ENCODE measurements around the gene DVL2. TPM values are rescaled to one million over a fixed set of nuclear protein-coding genes. Genes with fewer than 3 reads are reported as not detected.
A peak's percentile ranks its signal among the peaks of the same experiment; 100 is the strongest.

Gene DVL2
- polyA plus RNA-seq, 1 donor from 2014 or later: 41.1 TPM

DNA sequence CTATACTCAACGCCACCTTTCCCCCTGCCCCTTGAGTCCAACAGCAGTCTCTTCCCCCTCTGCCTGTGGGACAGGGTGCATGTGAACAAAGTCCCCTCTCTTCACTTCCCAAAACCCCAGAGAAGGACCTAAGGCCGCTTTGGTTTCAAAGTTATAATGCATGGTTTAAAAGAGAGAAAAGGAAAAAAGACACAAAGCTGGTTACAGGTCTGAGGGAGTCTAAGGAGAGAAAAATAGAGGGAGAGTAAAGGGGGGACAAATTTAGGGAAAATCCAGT lies 9.1 kb upstream of the DVL2 start:
- no peaks in the 10 kb centered on the region for H3K27me3 ChIP-seq (ENCODE audit: insufficient read depth, low read depth, low read length)
- H3K79me2 ChIP-seq (replicated peaks; ENCODE audit: insufficient read depth, low read length): peaks cover 47% of the 10 kb centered on the region
- H3K9me3 ChIP-seq (ENCODE audit: low read length): no peaks in the 10 kb centered on the region
- peak overlapping the region; percentile 34 for H2AFZ ChIP-seq (ENCODE audit: low read depth, low read length)
- H3K4me2 ChIP-seq (ENCODE audit: low read length): peak overlapping the region; percentile 86
- H3K27ac ChIP-seq (ENCODE audit: low read length): peak overlapping the region; percentile 99
- H3K9me2 ChIP-seq (ENCODE audit: insufficient read depth, low read length): no peaks in the 10 kb centered on the region
- H3K36me3 ChIP-seq (ENCODE audit: insufficient read depth, low read length): no peaks in the 10 kb centered on the region
- H4K20me1 ChIP-seq (ENCODE audit: insufficient read depth): no peaks in the 10 kb centered on the region
- TF ChIP-seq EZH2 (IDR thresholded peaks at IDR 0.05; ENCODE audit: borderline replicate concordance, insufficient read depth, low read length, poor library complexity, severe bottlenecking): no peak
- TF ChIP-seq TAF1 (IDR thresholded peaks at IDR 0.05; ENCODE audit: low read depth): no peak
- TF ChIP-seq, protein P1, sequence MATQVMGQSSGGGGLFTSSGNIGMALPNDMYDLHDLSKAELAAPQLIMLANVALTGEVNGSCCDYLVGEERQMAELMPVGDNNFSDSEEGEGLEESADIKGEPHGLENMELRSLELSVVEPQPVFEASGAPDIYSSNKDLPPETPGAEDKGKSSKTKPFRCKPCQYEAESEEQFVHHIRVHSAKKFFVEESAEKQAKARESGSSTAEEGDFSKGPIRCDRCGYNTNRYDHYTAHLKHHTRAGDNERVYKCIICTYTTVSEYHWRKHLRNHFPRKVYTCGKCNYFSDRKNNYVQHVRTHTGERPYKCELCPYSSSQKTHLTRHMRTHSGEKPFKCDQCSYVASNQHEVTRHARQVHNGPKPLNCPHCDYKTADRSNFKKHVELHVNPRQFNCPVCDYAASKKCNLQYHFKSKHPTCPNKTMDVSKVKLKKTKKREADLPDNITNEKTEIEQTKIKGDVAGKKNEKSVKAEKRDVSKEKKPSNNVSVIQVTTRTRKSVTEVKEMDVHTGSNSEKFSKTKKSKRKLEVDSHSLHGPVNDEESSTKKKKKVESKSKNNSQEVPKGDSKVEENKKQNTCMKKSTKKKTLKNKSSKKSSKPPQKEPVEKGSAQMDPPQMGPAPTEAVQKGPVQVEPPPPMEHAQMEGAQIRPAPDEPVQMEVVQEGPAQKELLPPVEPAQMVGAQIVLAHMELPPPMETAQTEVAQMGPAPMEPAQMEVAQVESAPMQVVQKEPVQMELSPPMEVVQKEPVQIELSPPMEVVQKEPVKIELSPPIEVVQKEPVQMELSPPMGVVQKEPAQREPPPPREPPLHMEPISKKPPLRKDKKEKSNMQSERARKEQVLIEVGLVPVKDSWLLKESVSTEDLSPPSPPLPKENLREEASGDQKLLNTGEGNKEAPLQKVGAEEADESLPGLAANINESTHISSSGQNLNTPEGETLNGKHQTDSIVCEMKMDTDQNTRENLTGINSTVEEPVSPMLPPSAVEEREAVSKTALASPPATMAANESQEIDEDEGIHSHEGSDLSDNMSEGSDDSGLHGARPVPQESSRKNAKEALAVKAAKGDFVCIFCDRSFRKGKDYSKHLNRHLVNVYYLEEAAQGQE (IDR thresholded peaks at IDR 0.05; ENCODE audit: borderline replicate concordance): no peak
- TF ChIP-seq MXI1 (conservative IDR thresholded peaks at IDR 0.05; ENCODE audit: poor library complexity, severe bottlenecking): no peak
- TF ChIP-seq, protein P2, sequence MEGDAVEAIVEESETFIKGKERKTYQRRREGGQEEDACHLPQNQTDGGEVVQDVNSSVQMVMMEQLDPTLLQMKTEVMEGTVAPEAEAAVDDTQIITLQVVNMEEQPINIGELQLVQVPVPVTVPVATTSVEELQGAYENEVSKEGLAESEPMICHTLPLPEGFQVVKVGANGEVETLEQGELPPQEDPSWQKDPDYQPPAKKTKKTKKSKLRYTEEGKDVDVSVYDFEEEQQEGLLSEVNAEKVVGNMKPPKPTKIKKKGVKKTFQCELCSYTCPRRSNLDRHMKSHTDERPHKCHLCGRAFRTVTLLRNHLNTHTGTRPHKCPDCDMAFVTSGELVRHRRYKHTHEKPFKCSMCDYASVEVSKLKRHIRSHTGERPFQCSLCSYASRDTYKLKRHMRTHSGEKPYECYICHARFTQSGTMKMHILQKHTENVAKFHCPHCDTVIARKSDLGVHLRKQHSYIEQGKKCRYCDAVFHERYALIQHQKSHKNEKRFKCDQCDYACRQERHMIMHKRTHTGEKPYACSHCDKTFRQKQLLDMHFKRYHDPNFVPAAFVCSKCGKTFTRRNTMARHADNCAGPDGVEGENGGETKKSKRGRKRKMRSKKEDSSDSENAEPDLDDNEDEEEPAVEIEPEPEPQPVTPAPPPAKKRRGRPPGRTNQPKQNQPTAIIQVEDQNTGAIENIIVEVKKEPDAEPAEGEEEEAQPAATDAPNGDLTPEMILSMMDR (IDR thresholded peaks at IDR 0.05; ENCODE audit: poor library complexity, severe bottlenecking): no peak
- TF ChIP-seq POLR2AphosphoS5 (IDR thresholded peaks at IDR 0.05): no peak
- TF ChIP-seq SMC3 (conservative IDR thresholded peaks at IDR 0.05; ENCODE audit: poor library complexity): no peak
- TF ChIP-seq RAD21 (conservative IDR thresholded peaks at IDR 0.05): no peak
- TF ChIP-seq EP300 (conservative IDR thresholded peaks at IDR 0.05; ENCODE audit: poor library complexity, severe bottlenecking): no peak
- H3K4me3 ChIP-seq (ENCODE audit: low read length): peak overlapping the region; percentile 75
- H3K9ac ChIP-seq (ENCODE audit: low read length): peak overlapping the region; percentile 99
- no peaks in the 10 kb centered on the region for H3F3A ChIP-seq (ENCODE audit: insufficient read depth, low read length, poor library complexity, severe bottlenecking)

GRCh38 chr17:7242717-7243452 lies 8.6 kb upstream of the DVL2 start:
- TF ChIP-seq, protein P1 (IDR thresholded peaks at IDR 0.05; ENCODE audit: borderline replicate concordance): no peak
- TF ChIP-seq RAD21 (conservative IDR thresholded peaks at IDR 0.05): peak; percentile 39
- TF ChIP-seq, protein P2 (IDR thresholded peaks at IDR 0.05; ENCODE audit: poor library complexity, severe bottlenecking): peak; percentile 30
- TF ChIP-seq EP300 (conservative IDR thresholded peaks at IDR 0.05; ENCODE audit: poor library complexity, severe bottlenecking): peak; percentile 71
- TF ChIP-seq MXI1 (conservative IDR thresholded peaks at IDR 0.05; ENCODE audit: poor library complexity, severe bottlenecking): peak; percentile 51
- TF ChIP-seq POLR2AphosphoS5 (IDR thresholded peaks at IDR 0.05): peak; percentile 83
- TF ChIP-seq EZH2 (IDR thresholded peaks at IDR 0.05; ENCODE audit: borderline replicate concordance, insufficient read depth, low read length, poor library complexity, severe bottlenecking): no peak
- no peak for TF ChIP-seq TAF1 (IDR thresholded peaks at IDR 0.05; ENCODE audit: low read depth)
- TF ChIP-seq SMC3 (conservative IDR thresholded peaks at IDR 0.05; ENCODE audit: poor library complexity): peak; percentile 51
- Histone ChIP-seq H3K4me3 (ENCODE audit: low read length) (peak overlapping the region; percentile 75), H3K9ac (ENCODE audit: low read length) (peak overlapping the region; percentile 99), H3K9me3 (ENCODE audit: low read length) (no peaks in the 10 kb centered on the region), H3K9me2 (ENCODE audit: insufficient read depth, low read length) (no peaks in the 10 kb centered on the region), H3K27me3 (ENCODE audit: insufficient read depth, low read depth, low read length) (no peaks in the 10 kb centered on the region), H2AFZ (ENCODE audit: low read depth, low read length) (peak overlapping the region; percentile 35), H3K36me3 (ENCODE audit: insufficient read depth, low read length) (no peaks in the 10 kb centered on the region), H3K27ac (ENCODE audit: low read length) (peak overlapping the region; percentile 99), H3K4me2 (ENCODE audit: low read length) (peak overlapping the region; percentile 86), H4K20me1 (ENCODE audit: insufficient read depth) (no peaks in the 10 kb centered on the region), H3K79me2 (replicated peaks; ENCODE audit: insufficient read depth, low read length) (peaks cover 44% of the 10 kb centered on the region), H3F3A (ENCODE audit: insufficient read depth, low read length, poor library complexity, severe bottlenecking) (no peaks in the 10 kb centered on the region)
